ENCODE data around the gene PROC. TPM values are rescaled to one million over a fixed set of nuclear protein-coding genes. Genes with fewer than 3 reads are reported as not detected.

The PROC gene
- total and polyA plus RNA-seq, 9 donors: 0.51 to 1.1 TPM; not detected in 7

DNA sequence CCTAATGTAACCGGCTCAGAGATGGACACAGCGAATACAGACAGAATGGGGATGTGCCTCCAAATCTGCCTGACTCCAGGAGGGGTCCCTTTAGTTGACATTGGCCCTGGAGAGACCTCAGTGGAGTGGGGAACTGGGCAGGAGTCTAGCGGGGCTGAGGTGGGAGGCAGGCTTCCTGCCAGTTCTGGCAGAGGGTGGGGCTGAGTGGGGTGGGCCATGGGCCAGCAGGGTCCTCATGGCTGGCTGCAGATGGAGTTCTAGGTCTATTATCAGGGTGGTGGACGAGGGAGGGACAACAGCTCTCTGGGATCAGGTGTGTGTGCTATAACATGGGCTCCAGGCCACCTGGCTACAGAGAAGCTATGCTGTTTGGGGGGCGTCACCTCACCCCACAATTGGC lies 21.1 kb downstream of the PROC start:
- WGBS, 3 donors: 69 to 78% (median 78%) methylated on average over 5 of the region's 5 CpGs
- TF ChIP-seq EP300 (IDR thresholded peaks at IDR 0.05) (no peak), POLR2A (IDR thresholded peaks at IDR 0.05) (no peak)
- TF ChIP-seq, protein P1, sequence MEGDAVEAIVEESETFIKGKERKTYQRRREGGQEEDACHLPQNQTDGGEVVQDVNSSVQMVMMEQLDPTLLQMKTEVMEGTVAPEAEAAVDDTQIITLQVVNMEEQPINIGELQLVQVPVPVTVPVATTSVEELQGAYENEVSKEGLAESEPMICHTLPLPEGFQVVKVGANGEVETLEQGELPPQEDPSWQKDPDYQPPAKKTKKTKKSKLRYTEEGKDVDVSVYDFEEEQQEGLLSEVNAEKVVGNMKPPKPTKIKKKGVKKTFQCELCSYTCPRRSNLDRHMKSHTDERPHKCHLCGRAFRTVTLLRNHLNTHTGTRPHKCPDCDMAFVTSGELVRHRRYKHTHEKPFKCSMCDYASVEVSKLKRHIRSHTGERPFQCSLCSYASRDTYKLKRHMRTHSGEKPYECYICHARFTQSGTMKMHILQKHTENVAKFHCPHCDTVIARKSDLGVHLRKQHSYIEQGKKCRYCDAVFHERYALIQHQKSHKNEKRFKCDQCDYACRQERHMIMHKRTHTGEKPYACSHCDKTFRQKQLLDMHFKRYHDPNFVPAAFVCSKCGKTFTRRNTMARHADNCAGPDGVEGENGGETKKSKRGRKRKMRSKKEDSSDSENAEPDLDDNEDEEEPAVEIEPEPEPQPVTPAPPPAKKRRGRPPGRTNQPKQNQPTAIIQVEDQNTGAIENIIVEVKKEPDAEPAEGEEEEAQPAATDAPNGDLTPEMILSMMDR (IDR thresholded peaks at IDR 0.05): no peak
- DNase-seq: no peak
- Histone ChIP-seq H3K27ac (no peak overlapping the region), H3K4me1 (ENCODE audit: insufficient read depth) (no peaks in the 10 kb centered on the region), H3K4me3 (no peak overlapping the region), H3K27me3 (no peaks in the 10 kb centered on the region), H3K36me3 (no peaks in the 10 kb centered on the region), H3K9me3 (no peaks in the 10 kb centered on the region)
- intact Hi-C loops (cut with DNase I): no loop called here

DNA sequence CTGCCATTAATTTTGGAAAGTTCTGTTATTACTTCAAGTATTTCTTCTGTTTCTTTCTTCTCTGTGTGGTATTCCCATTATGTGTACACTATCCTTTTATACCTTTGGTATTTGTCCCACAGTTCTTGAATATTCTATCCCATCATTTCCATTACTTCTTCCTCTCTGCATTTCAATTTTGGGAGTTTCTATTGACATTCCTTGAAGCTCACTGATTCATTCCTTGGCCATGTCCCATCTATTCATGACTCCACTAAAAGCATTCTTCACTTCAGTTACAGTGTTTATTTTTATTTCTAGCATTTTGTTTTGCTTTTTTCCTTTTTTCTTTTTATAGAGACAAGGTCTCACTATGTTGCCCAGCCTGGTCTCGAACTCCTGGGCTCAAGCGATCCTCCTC lies 30.3 kb downstream of the PROC start:
- DNase-seq: no peak
- WGBS, 3 donors: 75 to 83% (median 81%) methylated on average over 2 of the region's 2 CpGs
- no peaks in the 10 kb centered on the region for H3K27me3 ChIP-seq

DNA sequence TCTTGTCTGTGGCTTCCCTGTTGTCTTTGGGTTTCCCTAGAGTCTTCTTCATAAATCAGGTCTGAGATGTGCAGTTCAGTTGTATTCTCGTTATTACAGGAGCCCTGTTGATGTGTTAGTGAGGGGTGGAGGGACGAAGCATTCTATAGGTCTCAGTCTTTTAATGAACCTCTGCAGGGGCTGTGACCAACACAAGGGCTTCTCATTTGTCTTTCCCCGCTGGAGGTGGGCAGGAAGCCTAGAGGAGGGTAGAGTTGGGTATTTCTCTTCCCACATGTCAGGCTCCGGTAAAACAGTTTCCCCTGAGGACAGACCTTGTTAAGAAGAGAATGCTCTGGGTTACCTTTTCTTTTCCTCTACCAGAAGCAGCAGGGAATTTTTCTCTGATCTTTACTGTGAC lies 31.2 kb downstream of the PROC start:
- no peaks in the 10 kb centered on the region for H3K27me3 ChIP-seq
- no peak overlapping the region for H3K4me3 ChIP-seq
- no peak overlapping the region for H3K27ac ChIP-seq
- WGBS, 3 donors: 88 to 91% (median 90%) methylated on average over 4 of the region's 4 CpGs
- H3K36me3 ChIP-seq: no peaks in the 10 kb centered on the region
- H3K9me3 ChIP-seq: no peaks in the 10 kb centered on the region
- TF ChIP-seq, protein P1 (IDR thresholded peaks at IDR 0.05): no peak
- TF ChIP-seq EP300 (IDR thresholded peaks at IDR 0.05) (no peak), POLR2A (IDR thresholded peaks at IDR 0.05) (no peak)
- intact Hi-C loops (cut with DNase I): no loop called here
- no peak for DNase-seq
- no peaks in the 10 kb centered on the region for H3K4me1 ChIP-seq (ENCODE audit: insufficient read depth)

More for the DNA sequence above, 30.3 kb downstream of the PROC start:
- Histone ChIP-seq H3K4me3 (no peak overlapping the region), H3K9me3 (no peaks in the 10 kb centered on the region), H3K4me1 (ENCODE audit: insufficient read depth) (no peaks in the 10 kb centered on the region), H3K27ac (no peak overlapping the region), H3K36me3 (no peaks in the 10 kb centered on the region)
- TF ChIP-seq EP300 (IDR thresholded peaks at IDR 0.05) (no peak), POLR2A (IDR thresholded peaks at IDR 0.05) (no peak)
- TF ChIP-seq, protein P1 (IDR thresholded peaks at IDR 0.05): no peak
- intact Hi-C loops (cut with DNase I): no loop called here

DNA sequence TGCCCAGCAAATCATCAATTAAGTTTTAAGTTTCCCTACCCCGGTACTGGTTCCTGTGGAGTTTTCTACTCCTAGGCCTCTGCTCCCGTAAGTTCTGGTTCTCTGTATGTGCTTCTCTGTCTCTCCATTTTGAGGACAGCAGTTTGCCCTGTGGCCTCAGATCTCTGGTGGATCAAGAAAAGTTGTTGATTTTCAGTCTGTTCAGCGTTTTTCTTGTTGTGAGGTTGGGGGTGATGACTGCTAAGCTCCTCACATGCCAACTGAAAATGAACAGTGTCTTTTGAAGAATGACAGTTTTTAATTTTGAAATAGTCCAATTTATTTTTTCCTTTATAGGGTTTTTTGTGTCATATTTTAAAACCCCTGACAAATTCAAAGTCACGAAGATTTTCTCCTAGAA lies 31.7 kb downstream of the PROC start:
- TF ChIP-seq EP300 (IDR thresholded peaks at IDR 0.05) (no peak), POLR2A (IDR thresholded peaks at IDR 0.05) (no peak)
- TF ChIP-seq, protein P1 (IDR thresholded peaks at IDR 0.05): no peak
- no peak for DNase-seq
- Histone ChIP-seq H3K4me1 (ENCODE audit: insufficient read depth) (no peaks in the 10 kb centered on the region), H3K27me3 (no peaks in the 10 kb centered on the region), H3K4me3 (no peak overlapping the region), H3K9me3 (no peaks in the 10 kb centered on the region), H3K36me3 (no peaks in the 10 kb centered on the region), H3K27ac (no peak overlapping the region)
- 90 to 94% (median 91%) methylated on average over 4 of the region's 4 CpGs for WGBS, 3 donors
- intact Hi-C loops (cut with DNase I): no loop called here

All from ovary (tissue), 9 donors.